Measurements from ENCODE around the gene CDC37.
"Not testable (repeated sequence)": the region's sequence is repeated elsewhere in the genome, so short reads cannot be mapped to it uniquely, and the experiment has no call there.

The CDC37 gene

DNA sequence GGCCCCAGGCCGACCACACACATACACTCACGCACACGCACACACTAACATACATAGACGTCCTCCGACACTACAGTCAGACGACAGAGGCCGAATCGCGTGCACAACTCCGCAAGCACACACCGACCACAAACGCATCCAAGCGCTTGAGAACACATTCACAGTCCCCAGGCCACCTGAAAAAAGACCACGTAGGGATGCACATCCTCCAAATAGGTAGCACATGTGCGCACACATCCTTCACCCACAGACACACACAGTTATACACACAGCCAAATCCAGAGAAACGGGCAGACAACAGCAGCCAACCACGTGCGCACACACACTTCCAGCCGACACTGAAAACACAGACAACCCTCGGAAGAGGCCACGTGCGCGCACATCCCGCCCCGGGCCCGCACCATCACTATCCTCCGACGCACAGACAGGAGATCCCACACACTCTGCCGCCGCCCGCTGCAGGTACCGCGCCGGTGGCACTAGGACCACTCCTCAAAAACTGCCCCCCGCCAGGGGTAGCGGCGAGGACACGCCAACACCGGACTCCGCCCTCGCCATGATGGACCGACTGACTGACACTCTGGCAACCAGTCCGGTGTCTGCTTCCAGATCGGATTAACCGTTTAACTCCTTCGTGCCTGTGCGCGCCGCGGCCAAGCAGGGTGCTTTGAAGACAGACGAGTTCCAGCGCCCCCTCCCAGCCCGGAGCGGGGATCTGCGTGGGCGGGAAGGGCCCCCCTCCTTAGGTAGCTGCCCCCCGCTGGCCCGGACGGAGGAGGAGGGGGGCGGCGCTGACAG is 16.5 kb upstream of the CDC37 start:
- DNase-seq, result peak; percentile 65

- no peak for DNase-seq
Measured at GRCh38 chr19:10419200-10419645, 15.9 kb upstream of the CDC37 start.

DNA sequence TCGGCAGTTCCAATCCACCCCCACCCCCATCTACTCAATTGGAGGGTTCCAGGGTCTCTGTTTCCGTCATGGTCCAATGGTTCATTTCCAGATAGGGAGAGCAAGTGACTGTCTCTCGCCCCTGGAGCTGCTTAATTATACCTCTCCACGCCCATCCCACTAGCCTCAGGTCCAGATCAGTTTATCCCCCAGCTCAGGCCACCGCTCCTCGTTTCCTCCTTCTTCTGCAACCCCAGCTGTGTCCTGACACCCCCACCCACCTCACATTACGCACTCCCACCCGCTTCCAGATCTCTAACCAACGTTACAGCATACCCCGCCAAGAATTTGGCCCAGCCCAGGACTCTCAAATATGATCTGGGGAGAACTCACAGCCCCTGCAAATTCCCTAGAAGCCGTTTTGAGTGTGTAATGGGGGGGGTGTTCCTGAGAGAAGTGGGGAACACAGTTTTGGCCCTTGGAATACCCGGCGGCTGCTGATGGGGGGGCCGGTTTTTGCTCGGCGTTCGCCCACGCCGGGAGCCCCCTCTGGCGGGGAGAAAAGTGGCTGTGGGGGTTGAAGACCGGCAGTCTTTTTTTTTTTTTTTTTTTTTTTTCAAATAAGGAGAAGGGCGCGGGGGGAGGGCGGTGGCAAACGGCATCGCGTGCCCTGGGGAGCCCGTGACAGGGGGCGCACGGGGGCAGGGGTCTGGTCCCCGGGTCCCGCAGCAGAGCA is 15.3 kb upstream of the CDC37 start:
- DNase-seq, result peak; percentile 58

GRCh38 chr19:10418235-10418484 is 14.8 kb upstream of the CDC37 start:
- no peak for DNase-seq

GRCh38 chr19:10417541-10418234 is 14.3 kb upstream of the CDC37 start:
- no peak for DNase-seq

- DNase-seq, result peak; percentile 100
Measured at GRCh38 chr19:10416380-10417257, 13.3 kb upstream of the CDC37 start.

GRCh38 chr19:10416083-10416379 is 12.7 kb upstream of the CDC37 start:
- DNase-seq, result no peak

GRCh38 chr19:10412257-10412977 is 9.1 kb upstream of the CDC37 start:
- no peak for DNase-seq

- DNase-seq, result not testable (repeated sequence)
Measured at GRCh38 chr19:10411224-10411623, 7.9 kb upstream of the CDC37 start.

DNA sequence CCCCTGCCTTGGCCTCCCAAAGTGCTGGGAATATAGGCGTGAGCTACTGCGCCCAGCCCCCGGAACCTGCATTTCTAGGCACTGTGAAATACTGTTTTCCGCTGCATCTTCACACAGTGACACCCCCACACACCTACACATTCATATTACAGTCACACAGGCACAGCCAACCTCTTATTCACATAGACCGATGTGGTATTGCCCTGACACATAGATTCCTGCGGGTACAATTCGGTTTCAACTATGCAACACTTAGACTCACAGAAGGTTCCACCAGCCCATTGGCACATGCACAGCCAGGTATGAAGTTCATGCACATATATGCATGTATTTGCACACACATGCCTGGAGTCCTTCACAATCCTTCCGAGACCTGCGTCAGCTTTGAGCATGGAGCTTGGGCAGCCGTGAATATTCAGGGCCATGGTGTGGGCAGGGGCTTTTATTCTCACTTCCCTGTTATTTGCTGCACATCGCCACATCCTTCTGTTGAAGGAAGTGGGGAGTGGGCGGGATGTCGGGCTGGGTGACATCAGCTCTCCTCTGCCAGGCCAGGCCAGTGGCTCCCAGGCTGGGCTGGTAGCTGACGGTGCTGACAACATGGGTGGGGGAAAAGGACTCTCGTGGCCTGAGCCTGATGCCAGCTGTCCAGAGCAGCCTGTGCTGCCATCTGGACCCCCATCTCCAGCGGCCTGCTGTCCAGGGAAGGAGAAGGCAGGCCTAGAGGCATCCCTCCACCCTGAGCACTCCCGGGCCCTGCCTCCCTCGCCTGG is 5.4 kb upstream of the CDC37 start:
- peak; percentile 43 for DNase-seq

DNA sequence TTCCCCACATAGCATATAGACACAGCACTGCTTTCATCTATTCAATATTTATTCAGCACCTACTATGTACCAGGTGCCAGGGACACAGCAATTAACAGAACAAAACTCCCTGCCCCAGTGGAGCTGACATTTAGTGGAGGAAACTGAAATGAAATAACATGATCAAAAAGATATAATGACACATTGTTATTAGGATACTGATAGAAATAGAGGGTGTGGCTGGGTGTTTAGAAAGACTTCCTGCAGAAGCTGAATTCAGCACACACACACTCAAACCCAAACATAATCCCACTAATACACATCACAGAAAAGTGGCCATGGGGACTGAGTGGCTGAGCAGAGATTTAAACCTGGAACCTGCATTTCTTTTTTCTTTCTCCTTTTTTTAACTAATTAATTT is 3.8 kb upstream of the CDC37 start:
- no peak for DNase-seq

DNA sequence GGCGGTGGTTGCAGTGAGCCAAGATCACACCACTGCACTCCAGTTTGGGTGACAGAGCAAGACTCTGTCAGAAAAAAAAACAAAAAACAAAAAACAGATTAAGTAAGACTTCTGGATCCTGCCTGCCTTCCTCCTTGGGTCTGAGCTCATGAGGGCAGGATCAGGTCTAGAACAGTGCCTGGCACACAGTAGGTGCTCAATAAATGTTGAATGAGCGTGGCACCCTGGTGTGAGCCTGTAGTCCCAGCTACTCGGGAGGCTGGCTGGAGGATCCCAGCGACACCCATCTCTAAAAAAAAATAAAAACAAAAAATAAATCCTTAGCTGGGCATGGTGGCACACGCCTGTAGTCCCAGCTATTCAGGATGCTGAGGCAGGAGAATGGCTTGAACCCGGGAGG is 2.8 kb upstream of the CDC37 start:
- no peak for DNase-seq

GRCh38 chr19:10404888-10405820 is 1.8 kb upstream of the CDC37 start:
- DNase-seq, result peak; percentile 67

GRCh38 chr19:10402441-10403038 is 802 bp downstream of the CDC37 start:
- no peak for DNase-seq

DNA sequence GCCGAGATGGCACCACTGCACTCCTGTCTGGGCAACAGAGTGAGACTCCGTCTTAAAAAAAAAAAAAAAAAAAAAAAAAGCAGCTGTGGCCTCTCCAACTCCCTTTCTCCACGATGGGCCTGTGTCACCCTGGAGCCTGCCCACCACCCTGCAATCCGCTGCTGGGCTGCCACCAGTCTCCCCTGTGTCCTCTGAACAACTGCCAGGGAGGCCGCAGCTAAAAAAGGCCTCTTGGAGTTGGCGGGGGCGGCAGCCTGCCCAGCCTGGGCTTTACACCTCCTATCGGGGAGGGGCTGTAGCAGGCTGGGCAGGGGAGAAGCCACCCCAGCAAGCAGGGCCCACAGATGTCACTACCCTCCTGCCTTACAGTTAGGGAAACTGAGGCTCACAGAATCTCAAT is 3.5 kb downstream of the CDC37 start:
- DNase-seq, result no peak

GRCh38 chr19:10399340-10399739 is 4.0 kb downstream of the CDC37 start:
- not testable (repeated sequence) for DNase-seq

DNA sequence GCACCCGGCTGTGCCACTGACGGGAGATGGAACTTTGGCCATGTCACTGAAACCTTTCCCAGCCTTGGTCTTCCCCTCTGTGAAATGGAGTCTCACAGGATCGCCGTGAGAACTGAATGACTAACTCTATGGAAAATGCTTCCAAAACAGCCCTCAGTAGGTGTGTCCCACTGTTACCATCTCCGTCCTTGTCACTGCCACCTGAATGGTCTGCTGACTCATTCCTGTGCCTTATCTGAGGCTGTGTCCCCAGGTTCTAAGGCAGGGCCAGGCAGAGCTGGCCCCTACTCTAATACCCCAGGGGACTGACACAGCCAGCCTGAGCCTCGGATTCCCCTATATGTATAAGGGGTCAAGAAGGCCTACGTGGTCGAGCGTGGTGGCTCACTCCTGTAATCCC is 4.5 kb downstream of the CDC37 start:
- no peak for DNase-seq

DNA sequence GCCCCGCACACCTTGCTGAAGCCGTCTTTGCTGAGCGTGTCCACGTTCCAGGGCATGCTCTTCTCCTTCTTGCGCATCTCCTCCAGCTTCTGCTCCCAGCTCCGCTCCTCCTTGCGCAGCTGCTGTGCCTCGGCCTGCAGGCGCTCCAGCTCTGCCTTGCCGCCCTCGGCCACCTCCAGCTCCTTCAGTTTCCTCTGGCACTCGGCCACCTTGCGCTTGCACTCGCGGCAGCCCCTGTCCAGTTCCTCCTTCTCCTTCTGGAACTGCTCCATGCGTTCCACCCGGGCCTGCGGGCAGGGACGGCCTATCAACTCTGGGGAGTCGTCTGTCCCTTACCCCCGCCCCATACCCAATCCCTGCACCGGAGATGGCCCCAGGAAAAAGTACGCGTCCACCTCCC is 7.4 kb downstream of the CDC37 start:
- no peak for DNase-seq

DNA sequence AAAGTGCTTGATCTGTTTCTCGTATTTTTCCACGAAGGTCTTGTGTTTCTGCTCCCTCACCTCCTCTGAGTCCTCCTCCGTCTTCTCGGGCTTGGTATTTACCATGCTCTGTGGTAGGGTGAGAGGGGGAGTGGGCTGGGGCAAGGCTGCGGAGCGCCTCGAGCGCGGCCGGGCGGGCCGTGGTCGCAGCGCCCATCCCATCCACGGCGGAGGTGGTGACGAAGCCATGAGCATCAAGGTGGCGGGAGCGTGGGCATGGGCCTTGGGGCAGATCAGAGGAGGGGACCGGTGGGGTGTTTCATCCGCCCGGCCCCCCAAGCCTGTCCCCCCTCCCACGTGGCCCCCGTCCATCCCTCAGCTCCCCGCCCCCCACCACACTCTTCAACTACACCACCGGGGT is 7.9 kb downstream of the CDC37 start:
- DNase-seq, result no peak

DNA sequence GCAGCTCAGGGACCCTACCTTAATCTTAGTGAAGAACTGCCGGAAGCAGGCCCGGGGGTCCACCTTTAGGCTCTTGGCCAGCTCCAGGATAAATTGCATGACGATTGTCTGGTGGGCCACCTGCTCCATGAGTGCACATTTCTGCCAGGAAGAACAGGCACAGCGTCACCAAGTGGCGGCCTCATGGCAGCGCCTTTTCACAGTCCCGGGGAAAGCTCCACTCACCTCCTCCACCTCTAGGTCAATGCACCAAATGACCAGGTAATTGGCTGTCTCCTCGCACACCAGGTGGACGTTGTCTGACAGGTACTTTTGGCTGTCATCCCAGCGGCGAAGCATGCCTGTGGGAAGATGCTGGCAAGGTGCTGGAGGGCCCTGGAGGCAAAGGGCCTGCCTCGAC is 8.3 kb downstream of the CDC37 start:
- no peak for DNase-seq

Measured in activated T-cell treated with anti-CD3 and anti-CD28 coated beads, Interleukin-2, amount 50 U/mL, for 1 hour (primary cell).